ENCODE measurements around the gene ZSCAN5B. TPM values are rescaled to one million over a fixed set of nuclear protein-coding genes. Genes with fewer than 3 reads are reported as not detected.

Gene ZSCAN5B
- total RNA-seq, 1 experiment from 2014 or later: not detected

DNA sequence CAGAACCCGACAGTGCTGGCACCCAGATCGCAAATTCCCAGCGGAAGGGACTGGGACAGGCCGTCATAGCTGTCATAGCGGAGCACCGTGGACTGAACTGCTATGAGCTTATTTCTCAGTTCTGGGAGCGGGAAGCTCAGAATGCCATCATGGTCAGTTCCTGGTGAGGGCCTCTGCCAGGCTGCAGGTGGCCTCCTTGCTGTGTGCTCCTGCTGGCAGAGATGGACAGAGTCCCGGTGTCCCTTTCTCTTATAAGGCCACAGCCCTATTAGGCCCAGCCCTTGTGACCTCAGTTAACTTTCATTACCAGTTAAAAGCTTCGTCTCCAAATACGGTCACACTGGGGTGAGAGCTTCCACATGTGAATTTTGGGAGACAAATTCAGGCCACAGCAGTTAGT is 51.9 kb downstream of the ZSCAN5B start:
- Histone ChIP-seq H3K4me1 (ENCODE audit: insufficient read depth, low read length, poor library complexity, severe bottlenecking) (no peaks in the 10 kb centered on the region), H3K4me3 (ENCODE audit: low read depth, low read length, poor library complexity, severe bottlenecking) (no peak overlapping the region), H3K36me3 (ENCODE audit: insufficient read depth, low read length, poor library complexity, severe bottlenecking) (peaks cover 4% of the 10 kb centered on the region), H3K9me3 (ENCODE audit: low read depth, low read length, poor library complexity, severe bottlenecking) (no peaks in the 10 kb centered on the region), H3K27ac (ENCODE audit: low read depth, low read length, poor library complexity, severe bottlenecking) (no peak overlapping the region), H3K27me3 (replicated peaks; ENCODE audit: insufficient read depth, low read depth, low read length, poor library complexity) (no peaks in the 10 kb centered on the region)
- ChIA-PET POLR2A (ENCODE audit: low non-redundant PET) (no interaction called here), CTCF (no interaction called here)
- intact Hi-C loops (cut with micrococcal nuclease; ENCODE audit: unreplicated experiment): no loop called here
- TF ChIP-seq CTCF (conservative IDR thresholded peaks at IDR 0.05; ENCODE audit: low read depth, low read length) (no peak), EZH2 (IDR thresholded peaks at IDR 0.05; ENCODE audit: borderline replicate concordance, low read depth, low read length, poor library complexity, severe bottlenecking) (no peak)
- no TSS peak for BruUV-seq (replicated peaks)
- DNase-seq (ENCODE audit: low spot score): no peak

- BruUV-seq (replicated peaks): no TSS peak
- CTCF ChIA-PET: no interaction called here
- no peaks in the 10 kb centered on the region for H3K27me3 ChIP-seq (replicated peaks; ENCODE audit: insufficient read depth, low read depth, low read length, poor library complexity)
These were observed 52.8 kb downstream of the ZSCAN5B start for GRCh38 chr19:56144831-56145230.

DNA sequence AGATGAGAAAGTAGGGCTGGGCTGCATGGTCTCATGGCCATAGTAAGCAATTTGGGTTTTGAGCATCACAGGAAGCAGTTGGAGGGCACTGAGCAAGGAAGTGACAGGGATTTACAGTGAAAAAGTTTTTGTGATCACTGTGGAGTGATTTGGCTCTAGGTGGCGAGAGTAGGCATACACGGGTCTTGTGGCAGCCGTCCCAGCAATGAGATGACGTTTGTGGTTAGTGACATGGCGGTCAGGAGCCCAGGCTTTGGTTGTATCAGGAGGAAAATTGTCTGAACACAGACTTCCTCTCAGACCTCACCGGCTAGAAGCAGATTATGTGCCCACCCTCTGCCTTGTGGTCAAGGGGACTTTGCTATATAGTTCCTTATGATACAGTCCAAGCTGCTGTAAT is 53.2 kb downstream of the ZSCAN5B start:
- BruUV-seq (replicated peaks): no TSS peak
- ChIA-PET CTCF (no interaction called here), POLR2A (ENCODE audit: low non-redundant PET) (no interaction called here)
- peaks cover 4% of the 10 kb centered on the region for H3K36me3 ChIP-seq (ENCODE audit: insufficient read depth, low read length, poor library complexity, severe bottlenecking)
- TF ChIP-seq CTCF (conservative IDR thresholded peaks at IDR 0.05; ENCODE audit: low read depth, low read length) (no peak), EZH2 (IDR thresholded peaks at IDR 0.05; ENCODE audit: borderline replicate concordance, low read depth, low read length, poor library complexity, severe bottlenecking) (no peak)
- no peak overlapping the region for H3K4me3 ChIP-seq (ENCODE audit: low read depth, low read length, poor library complexity, severe bottlenecking)
- H3K4me1 ChIP-seq (ENCODE audit: insufficient read depth, low read length, poor library complexity, severe bottlenecking): peaks cover 6% of the 10 kb centered on the region
- intact Hi-C loops (cut with micrococcal nuclease; ENCODE audit: unreplicated experiment): no loop called here
- H3K27ac ChIP-seq (ENCODE audit: low read depth, low read length, poor library complexity, severe bottlenecking): no peak overlapping the region
- DNase-seq (ENCODE audit: low spot score): no peak
- no peaks in the 10 kb centered on the region for H3K27me3 ChIP-seq (replicated peaks; ENCODE audit: insufficient read depth, low read depth, low read length, poor library complexity)
- no peaks in the 10 kb centered on the region for H3K9me3 ChIP-seq (ENCODE audit: low read depth, low read length, poor library complexity, severe bottlenecking)

More at GRCh38 chr19:56144831-56145230, 52.8 kb downstream of the ZSCAN5B start:
- TF ChIP-seq EZH2 (IDR thresholded peaks at IDR 0.05; ENCODE audit: borderline replicate concordance, low read depth, low read length, poor library complexity, severe bottlenecking) (no peak), CTCF (conservative IDR thresholded peaks at IDR 0.05; ENCODE audit: low read depth, low read length) (no peak)
- intact Hi-C loops (cut with micrococcal nuclease; ENCODE audit: unreplicated experiment): no loop called here
- Histone ChIP-seq H3K9me3 (ENCODE audit: low read depth, low read length, poor library complexity, severe bottlenecking) (no peaks in the 10 kb centered on the region), H3K27ac (ENCODE audit: low read depth, low read length, poor library complexity, severe bottlenecking) (no peak overlapping the region), H3K36me3 (ENCODE audit: insufficient read depth, low read length, poor library complexity, severe bottlenecking) (peaks cover 4% of the 10 kb centered on the region), H3K4me1 (ENCODE audit: insufficient read depth, low read length, poor library complexity, severe bottlenecking) (peaks cover 4% of the 10 kb centered on the region), H3K4me3 (ENCODE audit: low read depth, low read length, poor library complexity, severe bottlenecking) (no peak overlapping the region)
- DNase-seq (ENCODE audit: low spot score): no peak
- POLR2A ChIA-PET (ENCODE audit: low non-redundant PET): no interaction called here
